Subcutaneous adipose tissue (tissue), 4 donors: ENCODE measurements around the gene GALNT11. TPM values are rescaled to one million over a fixed set of nuclear protein-coding genes. Genes with fewer than 3 reads are reported as not detected.

Source experiments
- CTCF ChIP-seq: fragments of 450-650 bp; IDR thresholded peaks from one replicate; pipeline ENCODE4 v1.5.1; 2016; ENCODE audit warnings: low read depth, mild to moderate bottlenecking, control low read depth, antibody characterized with exemption, moderate library complexity
- total RNA-seq, 4 donors: library from RNA; depleted of rRNA; stranded (reverse); fragments of >200 nt; gene quantifications; one replicate each; pipeline ENCODE4 v1.1.0, GENCODE V29; 2016

GALNT11 gene
- total RNA-seq, 4 donors from 2014 or later: 42.6 to 55.9 (median 48.4) TPM

- TF ChIP-seq CTCF: no peak
Measured at GRCh38 chr7:152103066-152103465, 77.6 kb downstream of the GALNT11 start.

DNA sequence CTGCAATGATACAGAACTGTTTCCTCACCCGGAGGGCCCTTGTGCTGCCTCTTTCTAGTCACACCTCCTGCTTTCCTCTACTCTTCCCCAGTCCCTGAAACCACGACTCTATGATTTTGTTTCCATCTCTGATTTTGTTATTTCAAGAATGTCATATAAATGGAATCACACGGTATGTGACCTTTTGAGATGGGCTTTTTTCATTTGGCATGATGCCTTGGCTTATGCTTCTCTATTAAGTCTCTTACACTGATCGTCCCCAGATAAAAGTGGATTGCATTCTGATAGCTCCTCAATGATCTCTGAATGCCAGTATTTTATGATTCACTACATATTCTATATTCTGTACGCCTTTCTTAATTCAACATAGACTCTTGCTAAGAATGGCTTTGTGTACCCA lies 78.2 kb downstream of the GALNT11 start:
- TF ChIP-seq CTCF: no peak

DNA sequence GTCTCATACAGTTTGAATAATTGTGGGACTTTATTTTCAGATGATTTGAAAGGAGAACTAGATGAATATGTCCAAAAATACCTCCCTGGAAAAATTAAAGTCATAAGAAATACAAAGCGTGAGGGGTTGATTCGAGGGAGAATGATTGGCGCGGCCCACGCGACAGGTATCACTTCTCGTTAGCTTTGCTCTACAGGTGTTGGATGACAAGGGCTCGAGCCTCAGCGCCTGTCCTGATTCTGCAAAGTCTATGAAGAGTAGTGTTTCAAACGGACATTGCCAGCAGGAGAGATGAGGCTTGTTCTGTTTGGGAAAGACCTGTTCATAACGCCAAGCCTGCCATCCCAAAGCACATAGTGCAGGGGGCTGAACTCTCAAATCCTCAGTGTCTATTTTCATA lies 79.7 kb downstream of the GALNT11 start:
- no peak for TF ChIP-seq CTCF

GRCh38 chr7:152106990-152107389 lies 81.5 kb downstream of the GALNT11 start:
- no peak for TF ChIP-seq CTCF

GRCh38 chr7:152107945-152108344 lies 82.5 kb downstream of the GALNT11 start:
- no peak for TF ChIP-seq CTCF

- no peak for TF ChIP-seq CTCF
Measured at GRCh38 chr7:152108359-152108758, 82.9 kb downstream of the GALNT11 start.

DNA sequence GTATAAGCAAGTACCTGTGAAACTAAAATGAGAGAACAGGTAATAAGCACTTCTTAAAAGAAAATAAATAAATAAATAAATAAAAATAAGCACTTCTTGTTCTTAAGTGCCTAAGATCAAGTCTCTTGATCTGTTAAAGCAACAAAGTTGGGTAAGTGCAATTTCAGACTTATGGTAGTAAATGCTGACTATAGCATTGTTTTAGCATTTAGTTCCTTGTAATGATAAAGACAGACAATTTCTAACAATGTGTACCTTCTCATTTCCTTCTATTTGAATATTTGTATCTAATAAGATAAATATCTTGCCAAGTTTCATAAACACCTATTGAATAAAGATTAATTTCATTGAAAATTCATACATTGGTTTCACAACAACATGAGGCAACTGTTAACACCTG lies 87.4 kb downstream of the GALNT11 start:
- no peak for TF ChIP-seq CTCF
